ENCODE measurements around the gene TTLL6.

Gene TTLL6

GRCh38 chr17:48729335-48730239, 87.4 kb downstream of the TTLL6 start:
- Histone ChIP-seq H3K4me2 (ENCODE audit: low read length) (no peak overlapping the region), H3K9me2 (replicated peaks; ENCODE audit: control insufficient read depth, low read length) (no peaks in the 10 kb centered on the region), H3F3A (ENCODE audit: control insufficient read depth, insufficient read depth) (no peaks in the 10 kb centered on the region), H3K79me2 (ENCODE audit: control insufficient read depth, low read length) (no peaks in the 10 kb centered on the region), H3K36me3 (ENCODE audit: control insufficient read depth, low read length) (no peaks in the 10 kb centered on the region), H3K27ac (ENCODE audit: low read depth, low read length) (no peak overlapping the region), H3K4me1 (ENCODE audit: control insufficient read depth, low read length) (no peaks in the 10 kb centered on the region), H3K4me3 (ENCODE audit: low read length) (no peak overlapping the region), H4K20me1 (ENCODE audit: control insufficient read depth, insufficient read depth, low read depth, low read length) (no peaks in the 10 kb centered on the region), H3K27me3 (ENCODE audit: control insufficient read depth, low read length) (peaks cover 60% of the 10 kb centered on the region), H3K9me3 (ENCODE audit: control insufficient read depth, insufficient read depth, low read length) (no peaks in the 10 kb centered on the region)
- TF ChIP-seq EZH2phosphoT487 (IDR thresholded peaks at IDR 0.05; ENCODE audit: borderline replicate concordance, low read length) (no peak), CTCF (IDR thresholded peaks at IDR 0.05; ENCODE audit: low read depth, low read length, poor library complexity, severe bottlenecking) (no peak)

- Histone ChIP-seq H3K36me3 (ENCODE audit: control insufficient read depth, low read length) (no peaks in the 10 kb centered on the region), H3K4me3 (ENCODE audit: low read length) (no peak within 1 kb of the TSS), H4K20me1 (ENCODE audit: control insufficient read depth, insufficient read depth, low read depth, low read length) (no peaks in the 10 kb centered on the region), H3K27me3 (ENCODE audit: control insufficient read depth, low read length) (peaks cover 68% of the 10 kb centered on the region), H3K27ac (ENCODE audit: low read depth, low read length) (no peak within 1 kb of the TSS), H3K9me3 (ENCODE audit: control insufficient read depth, insufficient read depth, low read length) (no peaks in the 10 kb centered on the region), H3K79me2 (ENCODE audit: control insufficient read depth, low read length) (no peaks in the 10 kb centered on the region), H3K9me2 (replicated peaks; ENCODE audit: control insufficient read depth, low read length) (no peaks in the 10 kb centered on the region), H3F3A (ENCODE audit: control insufficient read depth, insufficient read depth) (no peaks in the 10 kb centered on the region), H3K4me2 (ENCODE audit: low read length) (no peak within 1 kb of the TSS), H3K4me1 (ENCODE audit: control insufficient read depth, low read length) (peaks cover 8% of the 10 kb centered on the region)
- TF ChIP-seq CTCF (IDR thresholded peaks at IDR 0.05; ENCODE audit: low read depth, low read length, poor library complexity, severe bottlenecking) (no peak), EZH2phosphoT487 (IDR thresholded peaks at IDR 0.05; ENCODE audit: borderline replicate concordance, low read length) (no peak)
Measured at GRCh38 chr17:48728232-48729231, 88.5 kb downstream of the TTLL6 start, which contains the start of gene HOXB13. Gene HOXB13 (minus strand): TSS chr17:48728750. CDS start chr17:48728593, 157 bp downstream.

GRCh38 chr17:48727415-48728175, 89.4 kb downstream of the TTLL6 start:
- H3K36me3 ChIP-seq (ENCODE audit: control insufficient read depth, low read length): no peaks in the 10 kb centered on the region
- H3K4me1 ChIP-seq (ENCODE audit: control insufficient read depth, low read length): peaks cover 16% of the 10 kb centered on the region
- H3K9me3 ChIP-seq (ENCODE audit: control insufficient read depth, insufficient read depth, low read length): no peaks in the 10 kb centered on the region
- peaks cover 77% of the 10 kb centered on the region for H3K27me3 ChIP-seq (ENCODE audit: control insufficient read depth, low read length)
- no peaks in the 10 kb centered on the region for H3F3A ChIP-seq (ENCODE audit: control insufficient read depth, insufficient read depth)
- H3K4me3 ChIP-seq (ENCODE audit: low read length): no peak overlapping the region
- no peaks in the 10 kb centered on the region for H3K79me2 ChIP-seq (ENCODE audit: control insufficient read depth, low read length)
- no peak for TF ChIP-seq EZH2phosphoT487 (IDR thresholded peaks at IDR 0.05; ENCODE audit: borderline replicate concordance, low read length)
- no peak for TF ChIP-seq CTCF (IDR thresholded peaks at IDR 0.05; ENCODE audit: low read depth, low read length, poor library complexity, severe bottlenecking)
- no peaks in the 10 kb centered on the region for H3K9me2 ChIP-seq (replicated peaks; ENCODE audit: control insufficient read depth, low read length)
- no peak overlapping the region for H3K27ac ChIP-seq (ENCODE audit: low read depth, low read length)
- H4K20me1 ChIP-seq (ENCODE audit: control insufficient read depth, insufficient read depth, low read depth, low read length): no peaks in the 10 kb centered on the region
- no peak overlapping the region for H3K4me2 ChIP-seq (ENCODE audit: low read length)

All from DOHH2 (cell line).